ENCODE measurements around the gene NBR1.

- TF ChIP-seq POLR2A (IDR thresholded peaks at IDR 0.05; ENCODE audit: low read length), result no peak
- TF ChIP-seq GATA1 (IDR thresholded peaks at IDR 0.05; ENCODE audit: low read depth, low read length), result no peak
Measured at GRCh38 chr17:43217614-43218087, 46.6 kb downstream of the NBR1 start.

Data from erythroblast (primary cell).